HG02981 (cell line): ENCODE results near the gene CRHR1.

Source experiments
- ATAC-seq: cut with Tn5 transposase; IDR thresholded peaks from one replicate; pipeline ENCODE4 v1.9.1; 2021; ENCODE audit warnings: mild to moderate bottlenecking, moderate library complexity; ENCODE audit not compliant: unreplicated experiment

The CRHR1 gene

GRCh38 chr17:45758544-45758943, 25.6 kb upstream of the CRHR1 start:
- ATAC-seq, result no peak

- ATAC-seq, result no peak
Measured at GRCh38 chr17:45759761-45760160, 24.4 kb upstream of the CRHR1 start.

- ATAC-seq, result no peak
Measured at GRCh38 chr17:45761957-45762565, 22.1 kb upstream of the CRHR1 start.

GRCh38 chr17:45763182-45763581, 20.9 kb upstream of the CRHR1 start:
- ATAC-seq, result no peak

GRCh38 chr17:45764479-45764878, 19.6 kb upstream of the CRHR1 start:
- no peak for ATAC-seq

- no peak for ATAC-seq
Measured at GRCh38 chr17:45768000-45768399, 16.1 kb upstream of the CRHR1 start.

- no peak for ATAC-seq
Measured at GRCh38 chr17:45770632-45771270, 13.4 kb upstream of the CRHR1 start.

- ATAC-seq, result no peak
Measured at GRCh38 chr17:45771271-45771959, 12.7 kb upstream of the CRHR1 start.

- ATAC-seq, result no peak
Measured at GRCh38 chr17:45775148-45775547, 9.0 kb upstream of the CRHR1 start.

GRCh38 chr17:45775576-45776011, 8.5 kb upstream of the CRHR1 start:
- no peak for ATAC-seq

- no peak for ATAC-seq
Measured at GRCh38 chr17:45776896-45777295, 7.2 kb upstream of the CRHR1 start.

GRCh38 chr17:45777388-45777787, 6.7 kb upstream of the CRHR1 start:
- ATAC-seq, result no peak

- no peak for ATAC-seq
Measured at GRCh38 chr17:45780921-45781320, 3.2 kb upstream of the CRHR1 start.

GRCh38 chr17:45782889-45783592, 1.1 kb upstream of the CRHR1 start:
- no peak for ATAC-seq

GRCh38 chr17:45783593-45784292, 377 bp upstream of the CRHR1 start:
- no peak for ATAC-seq

- no peak for ATAC-seq
Measured at GRCh38 chr17:45784741-45785479, 790 bp downstream of the CRHR1 start.

- no peak for ATAC-seq
Measured at GRCh38 chr17:45785480-45786193, 1.5 kb downstream of the CRHR1 start.

- no peak for ATAC-seq
Measured at GRCh38 chr17:45786349-45786748, 2.2 kb downstream of the CRHR1 start.

- no peak for ATAC-seq
Measured at GRCh38 chr17:45787044-45787443, 2.9 kb downstream of the CRHR1 start.

- ATAC-seq, result no peak
Measured at GRCh38 chr17:45787656-45788055, 3.5 kb downstream of the CRHR1 start.
